Endothelial cell of umbilical vein (primary cell): ENCODE results near the gene CIZ1. TPM values are rescaled to one million over a fixed set of nuclear protein-coding genes. Genes with fewer than 3 reads are reported as not detected.

Experiments used
- BruUV-seq: library from RNA; stranded (reverse); fragments of 400-500 nt; replicated peaks from 2 replicates; lab custom pipeline; 2021; lab: Mats Ljungman, UMichigan
- CTCF ChIA-PET: fragments of 300-600, 350-600 bp; sonication (Branson Sonifier 250); formaldehyde crosslinking; loops from one replicate; lab custom pipeline; 2021; ENCODE audit warnings: antibody characterized with exemption, inconsistent platforms; lab: Charles Lee
- POLR2A ChIA-PET: fragments of 300-600, 350-600 bp; sonication (Branson Sonifier 250); formaldehyde crosslinking; loops from one replicate; lab custom pipeline; 2021; ENCODE audit warnings: antibody characterized with exemption, inconsistent platforms; lab: Charles Lee
- DNase-seq: peaks from one replicate; pipeline ENCODE4 v3.0.0-alpha.2; 2011; ENCODE audit warnings: low read depth, low spot score
- FAIRE-seq: peaks from 2 replicates; lab custom pipeline; 2011; peaks lifted over from hg19 to GRCh38; lab: Jason Lieb, UNC
- H2AFZ ChIP-seq: 2 replicates; pipeline ENCODE4 v1.6.0; 2012; ENCODE audit warnings: low read depth, low read length, control low read depth, inconsistent platforms
- H3K27ac ChIP-seq: 2 replicates; pipeline ENCODE4 v1.5.1; 2011; ENCODE audit warnings: low read depth, mild to moderate bottlenecking, control low read depth, low read length, moderate library complexity; ENCODE audit not compliant: insufficient read depth
- H3K27me3 ChIP-seq, 2 experiments: 2 replicates each; pipeline versions ENCODE4 v1.6.0 to v1.6.1; 2011; ENCODE audit warnings: low read length in 2 of 2, mixed read lengths in 1 of 2; ENCODE audit not compliant: control insufficient read depth in 2 of 2, insufficient read depth in 2 of 2
- H3K36me3 ChIP-seq, 2 experiments: 2 replicates in 1 of 2; 3 replicates in 1 of 2; pipeline ENCODE4 v1.5.1; 2011; ENCODE audit warnings: low read length in 2 of 2, mild to moderate bottlenecking in 1 of 2, moderate library complexity in 1 of 2; ENCODE audit not compliant: control insufficient read depth in 2 of 2, insufficient read depth in 2 of 2; ENCODE audit errors: extremely low read depth in 1 of 2
- H3K4me1 ChIP-seq: 3 replicates; pipeline ENCODE4 v1.5.1; 2011; ENCODE audit warnings: mild to moderate bottlenecking, low read length; ENCODE audit not compliant: control insufficient read depth, insufficient read depth; ENCODE audit errors: extremely low read depth
- H3K4me2 ChIP-seq: 2 replicates; pipeline ENCODE4 v1.6.1; 2011; ENCODE audit warnings: low read length, control low read depth, mixed read lengths; ENCODE audit not compliant: insufficient read depth
- H3K4me3 ChIP-seq, 3 experiments: fragments of 200-600 bp in 1 of 3; sonication (generic), shearing (Covaris generic) in 1 of 3; replicated peaks in 1 of 3; 2 replicates each; pipeline ENCODE4 v1.5.1; 2011 to 2016; ENCODE audit warnings: control low read depth in 3 of 3, low read length in 3 of 3, mild to moderate bottlenecking in 2 of 3, inconsistent platforms in 1 of 3, low read depth in 1 of 3, moderate library complexity in 1 of 3; ENCODE audit not compliant: insufficient read depth in 1 of 3
- H3K79me2 ChIP-seq: 2 replicates; pipeline ENCODE4 v1.6.0; 2012; ENCODE audit warnings: low read length, inconsistent platforms; ENCODE audit not compliant: control insufficient read depth, insufficient read depth
- H3K9ac ChIP-seq: replicated peaks from 2 replicates; pipeline ENCODE3; 2011; ENCODE audit warnings: low read length, control low read depth; ENCODE audit not compliant: insufficient read depth; ENCODE audit errors: extremely low read depth
- H3K9me1 ChIP-seq: replicated peaks from 3 replicates; pipeline ENCODE4 v1.6.0; 2011; ENCODE audit warnings: mild to moderate bottlenecking, low read length; ENCODE audit not compliant: control insufficient read depth, insufficient read depth; ENCODE audit errors: extremely low read depth
- H3K9me3 ChIP-seq: replicated peaks from 2 replicates; pipeline ENCODE4 v1.5.1; 2012; ENCODE audit warnings: low read length, inconsistent platforms; ENCODE audit not compliant: control insufficient read depth, insufficient read depth
- H4K20me1 ChIP-seq: replicated peaks from 2 replicates; pipeline ENCODE3; 2011; ENCODE audit warnings: mild to moderate bottlenecking, low read length; ENCODE audit not compliant: control insufficient read depth, insufficient read depth; ENCODE audit errors: extremely low read depth
- EZH2 ChIP-seq: IDR thresholded peaks from 2 replicates; pipeline ENCODE4 v1.6.1; 2012; ENCODE audit warnings: borderline replicate concordance, low read depth, mild to moderate bottlenecking, moderate library complexity, low read length, inconsistent platforms; ENCODE audit not compliant: severe bottlenecking
- FOS ChIP-seq: IDR thresholded peaks from 2 replicates; pipeline ENCODE4 v1.6.1; 2011; ENCODE audit warnings: mild to moderate bottlenecking, low read length, moderate library complexity, borderline replicate concordance; ENCODE audit not compliant: insufficient read depth
- GATA2 ChIP-seq: IDR thresholded peaks from 2 replicates; pipeline ENCODE4 v1.7.0; 2011; ENCODE audit warnings: low read depth, mild to moderate bottlenecking, moderate library complexity, mixed read lengths, low read length; ENCODE audit not compliant: insufficient read length, insufficient read depth
- JUN ChIP-seq: IDR thresholded peaks from 2 replicates; pipeline ENCODE4 v1.6.1; 2011; ENCODE audit warnings: borderline replicate concordance, low read depth; ENCODE audit not compliant: insufficient read length, insufficient read depth
- MYC ChIP-seq: IDR thresholded peaks from one replicate; pipeline ENCODE4 v1.6.1; 2011; ENCODE audit warnings: mild to moderate bottlenecking, low read depth, low read length
- POLR2A ChIP-seq: IDR thresholded peaks from 2 replicates; pipeline ENCODE4 v1.6.1; 2012; ENCODE audit warnings: low read depth, mild to moderate bottlenecking, control low read depth, low read length
- POLR2AphosphoS5 ChIP-seq: IDR thresholded peaks from 2 replicates; pipeline ENCODE4 v1.6.1; 2012; ENCODE audit warnings: low read depth, mild to moderate bottlenecking, control low read depth, low read length, moderate library complexity; ENCODE audit not compliant: insufficient read depth
- dilution Hi-C: fragments of 300-500 bp; cut with MboI; formaldehyde crosslinking; loops from one replicate; pipeline ENCODE4 v1.15.0; 2019; ENCODE audit warnings: low sequenced_read_pairs; ENCODE audit not compliant: extremely low pct_ligation_motif_present
- intact Hi-C: fragments of 100-400 bp; cut with micrococcal nuclease; formaldehyde crosslinking; loops from one replicate; pipeline ENCODE4 v1.10.0; 2022
- polyA plus RNA-seq, 4 experiments: library from polyadenylated mRNA; depleted of rRNA in 3 of 4; stranded (reverse) in 3 of 4; unstranded in 1 of 4; fragments of >200 nt; gene quantifications; 2 replicates each; pipeline versions ENCODE4 v1.2.1 to v1.2.3, GENCODE V29; 2011 to 2012; ENCODE audit warnings: missing spikeins in 1 of 4
- total RNA-seq: library from RNA; stranded (reverse); gene quantifications from 2 replicates; pipeline ENCODE4 v1.2.3, GENCODE V29; 2021
- TF ChIP-seq, protein P1 (sequence below), 2 donors: IDR thresholded peaks; 1 replicate in 1 of 2; 2 replicates in 1 of 2; pipeline ENCODE4 v1.5.1; 2011; ENCODE audit warnings: low read length in 2 of 2, mild to moderate bottlenecking in 2 of 2, moderate library complexity in 2 of 2, control low read depth in 1 of 2, inconsistent platforms in 1 of 2, low read depth in 1 of 2; ENCODE audit not compliant: insufficient read depth in 1 of 2; ENCODE audit errors: extremely low read depth in 1 of 2
- TF ChIP-seq, protein P2 (sequence below): IDR thresholded peaks from 2 replicates; pipeline ENCODE4 v1.6.1; 2011; ENCODE audit not compliant: insufficient read depth, insufficient read length

CIZ1 gene
- total and polyA plus RNA-seq, 2 donors (not counting 3 experiments of a cell fraction or from before 2014, with no cell fraction given): 88.3 to 150 TPM

DNA sequence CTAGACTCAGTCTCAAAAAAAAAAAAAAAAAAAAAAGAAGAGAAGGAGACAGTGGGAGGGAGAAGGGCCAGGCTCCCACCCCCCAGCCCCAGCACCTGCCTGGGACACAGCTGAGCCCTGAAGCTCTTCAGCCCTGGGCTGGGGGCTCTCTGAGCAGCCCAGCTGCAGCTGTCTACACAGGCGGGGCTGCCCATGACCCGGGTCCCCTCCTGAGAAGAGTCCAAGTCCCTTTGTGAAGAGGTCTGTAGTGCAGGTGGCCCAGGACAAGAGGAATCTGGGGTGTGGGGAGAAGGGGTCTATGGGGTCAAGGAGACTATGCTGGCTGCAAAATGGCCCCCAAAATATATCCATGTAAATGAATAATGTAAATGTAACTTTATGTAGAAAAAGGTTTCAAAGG, 48.8 kb downstream of the CIZ1 start:
- Histone ChIP-seq H3K79me2 (no peaks in the 10 kb centered on the region), H3K4me1 (no peaks in the 10 kb centered on the region), H3K9ac (no peak overlapping the region), H2AFZ (no peak overlapping the region), H4K20me1 (no peaks in the 10 kb centered on the region), H3K27me3 (no peaks in the 10 kb centered on the region), H3K36me3 (no peaks in the 10 kb centered on the region), H3K9me1 (no peaks in the 10 kb centered on the region), H3K4me3 (no peak overlapping the region), H3K27ac (no peak overlapping the region), H3K9me3 (no peaks in the 10 kb centered on the region), H3K4me2 (no peak overlapping the region)
- no peak for DNase-seq
- intact Hi-C loops: no loop called here
- dilution Hi-C loops: no loop called here
- no peak for FAIRE-seq
- ChIA-PET POLR2A (no interaction called here), CTCF (interaction anchor here (1.9 kb wide), 1 partner anchor 25 kb away, joined by 9 read pairs; no protein-coding TSS in a partner anchor)
- no TSS peak for BruUV-seq
- TF ChIP-seq MYC (no peak), POLR2A (no peak), EZH2 (no peak), JUN (no peak), GATA2 (no peak), FOS (no peak), POLR2AphosphoS5 (no peak)
- TF ChIP-seq, protein P1, sequence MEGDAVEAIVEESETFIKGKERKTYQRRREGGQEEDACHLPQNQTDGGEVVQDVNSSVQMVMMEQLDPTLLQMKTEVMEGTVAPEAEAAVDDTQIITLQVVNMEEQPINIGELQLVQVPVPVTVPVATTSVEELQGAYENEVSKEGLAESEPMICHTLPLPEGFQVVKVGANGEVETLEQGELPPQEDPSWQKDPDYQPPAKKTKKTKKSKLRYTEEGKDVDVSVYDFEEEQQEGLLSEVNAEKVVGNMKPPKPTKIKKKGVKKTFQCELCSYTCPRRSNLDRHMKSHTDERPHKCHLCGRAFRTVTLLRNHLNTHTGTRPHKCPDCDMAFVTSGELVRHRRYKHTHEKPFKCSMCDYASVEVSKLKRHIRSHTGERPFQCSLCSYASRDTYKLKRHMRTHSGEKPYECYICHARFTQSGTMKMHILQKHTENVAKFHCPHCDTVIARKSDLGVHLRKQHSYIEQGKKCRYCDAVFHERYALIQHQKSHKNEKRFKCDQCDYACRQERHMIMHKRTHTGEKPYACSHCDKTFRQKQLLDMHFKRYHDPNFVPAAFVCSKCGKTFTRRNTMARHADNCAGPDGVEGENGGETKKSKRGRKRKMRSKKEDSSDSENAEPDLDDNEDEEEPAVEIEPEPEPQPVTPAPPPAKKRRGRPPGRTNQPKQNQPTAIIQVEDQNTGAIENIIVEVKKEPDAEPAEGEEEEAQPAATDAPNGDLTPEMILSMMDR (IDR thresholded peaks at IDR 0.05; ENCODE audit: extremely low read depth in 1 of 2, insufficient read depth in 1 of 2, low read depth in 1 of 2, low read length in 2 of 2): no peak
- TF ChIP-seq, protein P2, sequence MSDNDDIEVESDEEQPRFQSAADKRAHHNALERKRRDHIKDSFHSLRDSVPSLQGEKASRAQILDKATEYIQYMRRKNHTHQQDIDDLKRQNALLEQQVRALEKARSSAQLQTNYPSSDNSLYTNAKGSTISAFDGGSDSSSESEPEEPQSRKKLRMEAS: no peak
